ENCODE data around the gene SIN3A. TPM values are rescaled to one million over a fixed set of nuclear protein-coding genes. Genes with fewer than 3 reads are reported as not detected.

SIN3A gene
- total and polyA plus RNA-seq, 2 donors (not counting 1 experiment from before 2014, with no cell fraction given): 32.0 to 153 TPM

GRCh38 chr15:75452865-75453702 lies 1.6 kb upstream of the SIN3A start:
- no peaks in the 10 kb centered on the region for H3K27me3 Mint-ChIP-seq
- peaks cover 30% of the 10 kb centered on the region for H4K20me1 ChIP-seq (ENCODE audit: control insufficient read depth, insufficient read depth, low read length, poor library complexity, severe bottlenecking)
- H3K4me1 Mint-ChIP-seq: peaks cover 46% of the 10 kb centered on the region
- intact Hi-C loops (cut with micrococcal nuclease): loop anchor here (5.0 to 10.0 kb wide), 9 partner anchors 248 to 836 kb away; partner anchors contain the start of genes C15orf39, CLK3, COX5A and FBXO22
- WGBS (ENCODE audit: insufficient coverage): 1% methylated on average over 37 of the region's 38 CpGs
- peak overlapping the region; percentile 68 to 98 (median 95) for H3K4me3 ChIP-seq (ENCODE audit: control extremely low read depth in 1 of 5, extremely low read depth in 1 of 5, insufficient read depth in 1 of 5, low read depth in 2 of 5, low read length in 4 of 5)
- H3K27me3 ChIP-seq (replicated peaks in 1 of 4; ENCODE audit: control extremely low read depth in 1 of 4, control insufficient read depth in 3 of 4, insufficient read depth in 4 of 4, low read length in 3 of 4): no peaks in the 10 kb centered on the region
- peaks cover 21 to 37% of the 10 kb centered on the region in 2 donors for H3K4me1 ChIP-seq (ENCODE audit: control insufficient read depth in 2 of 2, insufficient read depth in 2 of 2, low read length in 2 of 2)
- DNase-seq (peak; percentile 73), ATAC-seq (ENCODE audit: low read depth) (no peak)
- H3K9me3 Mint-ChIP-seq (ENCODE audit: insufficient read depth): no peaks in the 10 kb centered on the region
- peaks cover 26% of the 10 kb centered on the region for H3K79me2 ChIP-seq (ENCODE audit: control insufficient read depth, insufficient read depth, low read length)
- H3K27ac Mint-ChIP-seq: peak overlapping the region; percentile 99
- H3K4me2 ChIP-seq (replicated peaks; ENCODE audit: low read depth, low read length, poor library complexity, severe bottlenecking): peak overlapping the region; percentile 91
- no peaks in the 10 kb centered on the region for H3K9me3 ChIP-seq (ENCODE audit: control extremely low read depth in 1 of 3, control insufficient read depth in 2 of 3, insufficient read depth in 1 of 3, low read length in 2 of 3)
- H3K9ac ChIP-seq (ENCODE audit: low read length): peak overlapping the region; percentile 73
- H3K4me3 Mint-ChIP-seq: peak overlapping the region; percentile 98
- TF ChIP-seq EZH2 (IDR thresholded peaks at IDR 0.05; ENCODE audit: borderline replicate concordance, insufficient read depth, low read depth, low read length, poor library complexity, severe bottlenecking): no peak
- TF ChIP-seq CTCF (IDR thresholded peaks at IDR 0.05): peak; percentile 45
- H3K36me3 ChIP-seq (replicated peaks in 1 of 2; ENCODE audit: control extremely low read depth in 1 of 2, control insufficient read depth in 1 of 2, extremely low read depth in 1 of 2, insufficient read depth in 2 of 2, low read length in 1 of 2): no peaks in the 10 kb centered on the region
- ChIA-PET POLR2A (interaction anchor here (0.5 to 6.4 kb wide), 6 partner anchors 8 to 675 kb away, joined by 3 to 62 read pairs (median 10); partner anchors contain the start of genes C15orf39, IMP3, MAN2C1 and SNUPN), CTCF (interaction anchor here (0.7 to 6.5 kb wide), 4 partner anchors 12 to 172 kb away, joined by 3 to 51 read pairs (median 6); partner anchors contain the start of genes MAN2C1, NEIL1 and SNUPN)
- H3K27ac ChIP-seq (ENCODE audit: low read length in 2 of 2): peak overlapping the region; percentile 90 to 95
- H2AFZ ChIP-seq (ENCODE audit: insufficient read depth, low read depth, low read length, poor library complexity, severe bottlenecking): peak overlapping the region; percentile 50
